WTC11 (cell line): Measurements from ENCODE around the gene TNS3.

Source experiments
- ATF6 ChIP-seq: sonication (generic); formaldehyde crosslinking; IDR thresholded peaks from 2 replicates; pipeline ENCODE4 v1.8.1; 2023; ENCODE audit warnings: mild to moderate bottlenecking, missing genetic modification reagents
- CREB1 ChIP-seq: sonication (generic); formaldehyde crosslinking; IDR thresholded peaks from 2 replicates; pipeline ENCODE4 v1.8.0; 2023; ENCODE audit warnings: mild to moderate bottlenecking, missing genetic modification reagents
- CTCF ChIP-seq: fragments of 200-600 bp; IDR thresholded peaks from 2 replicates; pipeline ENCODE4 v1.8.0; 2022; ENCODE audit warnings: antibody characterized with exemption
- FOXJ3 ChIP-seq: sonication (generic); formaldehyde crosslinking; IDR thresholded peaks from 2 replicates; pipeline ENCODE4 v1.9.0; 2021; ENCODE audit warnings: missing genetic modification reagents, mild to moderate bottlenecking, borderline replicate concordance
- IRF2 ChIP-seq: sonication (generic); formaldehyde crosslinking; IDR thresholded peaks from 2 replicates; pipeline ENCODE4 v1.8.0; 2022; ENCODE audit warnings: low read depth, missing genetic modification reagents, borderline replicate concordance
- MLX ChIP-seq: sonication (generic); formaldehyde crosslinking; IDR thresholded peaks from 2 replicates; pipeline ENCODE4 v1.8.1; 2023; ENCODE audit warnings: mild to moderate bottlenecking, missing genetic modification reagents, moderate library complexity
- MXD4 ChIP-seq: fragments of 250-450 bp; sonication (Bioruptor Pico); IDR thresholded peaks from 2 replicates; pipeline ENCODE4 v1.8.0; 2021; ENCODE audit warnings: mild to moderate bottlenecking, moderate library complexity, borderline replicate concordance
- NFYB ChIP-seq: sonication (generic); formaldehyde crosslinking; conservative IDR thresholded peaks from 2 replicates; pipeline ENCODE4 v1.8.0; 2022; ENCODE audit warnings: low read depth, missing genetic modification reagents
- NR2C2 ChIP-seq: sonication (generic); formaldehyde crosslinking; IDR thresholded peaks from 2 replicates; pipeline ENCODE4 v1.8.0; 2022; ENCODE audit warnings: mild to moderate bottlenecking, missing genetic modification reagents
- SP1 ChIP-seq: sonication (generic); formaldehyde crosslinking; conservative IDR thresholded peaks from 2 replicates; pipeline ENCODE4 v1.8.1; 2022; ENCODE audit warnings: missing genetic modification reagents
- TCF7 ChIP-seq: sonication (generic); formaldehyde crosslinking; IDR thresholded peaks from 2 replicates; pipeline ENCODE4 v1.8.0; 2022; ENCODE audit warnings: mild to moderate bottlenecking, low read depth, missing genetic modification reagents, moderate library complexity
- TP53 ChIP-seq: sonication (generic); formaldehyde crosslinking; IDR thresholded peaks from 2 replicates; pipeline ENCODE4 v1.8.1; 2023; ENCODE audit warnings: mild to moderate bottlenecking, missing genetic modification reagents
- USF1 ChIP-seq: sonication (generic); formaldehyde crosslinking; IDR thresholded peaks from 2 replicates; pipeline ENCODE4 v1.8.0; 2022; ENCODE audit warnings: mild to moderate bottlenecking, missing genetic modification reagents

GRCh38 chr7:47376991-47377616, 204.8 kb downstream of the TNS3 start:
- TF ChIP-seq ATF6: no peak
- TF ChIP-seq MLX (CRISPR knock-in tag): no peak
- no peak for TF ChIP-seq SP1 (CRISPR knock-in tag)
- no peak for TF ChIP-seq CTCF
- no peak for TF ChIP-seq NR2C2 (CRISPR knock-in tag)
- no peak for TF ChIP-seq TCF7 (CRISPR knock-in tag)
- no peak for TF ChIP-seq TP53 (CRISPR knock-in tag)
- no peak for TF ChIP-seq FOXJ3 (CRISPR knock-in tag)
- no peak for TF ChIP-seq IRF2 (CRISPR knock-in tag)
- no peak for TF ChIP-seq NFYB (CRISPR knock-in tag)
- TF ChIP-seq CREB1 (CRISPR knock-in tag): no peak
- no peak for TF ChIP-seq MXD4 (CRISPR knock-in tag)
- no peak for TF ChIP-seq USF1 (CRISPR knock-in tag)
